Endothelial cell of umbilical vein (primary cell): ENCODE measurements around the gene MAP3K1. TPM values are rescaled to one million over a fixed set of nuclear protein-coding genes. Genes with fewer than 3 reads are reported as not detected.

Experiments
- BruUV-seq: library from RNA; stranded (reverse); fragments of 400-500 nt; replicated peaks from 2 replicates; lab custom pipeline; 2021; lab: Mats Ljungman, UMichigan
- CTCF ChIA-PET: fragments of 300-600, 350-600 bp; sonication (Branson Sonifier 250); formaldehyde crosslinking; loops from one replicate; lab custom pipeline; 2021; ENCODE audit warnings: antibody characterized with exemption, inconsistent platforms; lab: Charles Lee
- POLR2A ChIA-PET: fragments of 300-600, 350-600 bp; sonication (Branson Sonifier 250); formaldehyde crosslinking; loops from one replicate; lab custom pipeline; 2021; ENCODE audit warnings: antibody characterized with exemption, inconsistent platforms; lab: Charles Lee
- DNase-seq: peaks from one replicate; pipeline ENCODE4 v3.0.0-alpha.2; 2011; ENCODE audit warnings: low read depth, low spot score
- FAIRE-seq: peaks from 2 replicates; lab custom pipeline; 2011; peaks lifted over from hg19 to GRCh38; lab: Jason Lieb, UNC
- H2AFZ ChIP-seq: 2 replicates; pipeline ENCODE4 v1.6.0; 2012; ENCODE audit warnings: low read depth, low read length, control low read depth, inconsistent platforms
- H3K27ac ChIP-seq: 2 replicates; pipeline ENCODE4 v1.5.1; 2011; ENCODE audit warnings: low read depth, mild to moderate bottlenecking, control low read depth, low read length, moderate library complexity; ENCODE audit not compliant: insufficient read depth
- H3K27me3 ChIP-seq, 2 experiments: 2 replicates each; pipeline versions ENCODE4 v1.6.0 to v1.6.1; 2011; ENCODE audit warnings: low read length in 2 of 2, mixed read lengths in 1 of 2; ENCODE audit not compliant: control insufficient read depth in 2 of 2, insufficient read depth in 2 of 2
- H3K36me3 ChIP-seq, 2 experiments: 2 replicates in 1 of 2; 3 replicates in 1 of 2; pipeline ENCODE4 v1.5.1; 2011; ENCODE audit warnings: low read length in 2 of 2, mild to moderate bottlenecking in 1 of 2, moderate library complexity in 1 of 2; ENCODE audit not compliant: control insufficient read depth in 2 of 2, insufficient read depth in 2 of 2; ENCODE audit errors: extremely low read depth in 1 of 2
- H3K4me1 ChIP-seq: 3 replicates; pipeline ENCODE4 v1.5.1; 2011; ENCODE audit warnings: mild to moderate bottlenecking, low read length; ENCODE audit not compliant: control insufficient read depth, insufficient read depth; ENCODE audit errors: extremely low read depth
- H3K4me2 ChIP-seq: 2 replicates; pipeline ENCODE4 v1.6.1; 2011; ENCODE audit warnings: low read length, control low read depth, mixed read lengths; ENCODE audit not compliant: insufficient read depth
- H3K4me3 ChIP-seq, 3 experiments: fragments of 200-600 bp in 1 of 3; sonication (generic), shearing (Covaris generic) in 1 of 3; replicated peaks in 1 of 3; 2 replicates each; pipeline ENCODE4 v1.5.1; 2011 to 2016; ENCODE audit warnings: control low read depth in 3 of 3, low read length in 3 of 3, mild to moderate bottlenecking in 2 of 3, inconsistent platforms in 1 of 3, low read depth in 1 of 3, moderate library complexity in 1 of 3; ENCODE audit not compliant: insufficient read depth in 1 of 3
- H3K79me2 ChIP-seq: 2 replicates; pipeline ENCODE4 v1.6.0; 2012; ENCODE audit warnings: low read length, inconsistent platforms; ENCODE audit not compliant: control insufficient read depth, insufficient read depth
- H3K9ac ChIP-seq: replicated peaks from 2 replicates; pipeline ENCODE3; 2011; ENCODE audit warnings: low read length, control low read depth; ENCODE audit not compliant: insufficient read depth; ENCODE audit errors: extremely low read depth
- H3K9me1 ChIP-seq: replicated peaks from 3 replicates; pipeline ENCODE4 v1.6.0; 2011; ENCODE audit warnings: mild to moderate bottlenecking, low read length; ENCODE audit not compliant: control insufficient read depth, insufficient read depth; ENCODE audit errors: extremely low read depth
- H3K9me3 ChIP-seq: replicated peaks from 2 replicates; pipeline ENCODE4 v1.5.1; 2012; ENCODE audit warnings: low read length, inconsistent platforms; ENCODE audit not compliant: control insufficient read depth, insufficient read depth
- H4K20me1 ChIP-seq: replicated peaks from 2 replicates; pipeline ENCODE3; 2011; ENCODE audit warnings: mild to moderate bottlenecking, low read length; ENCODE audit not compliant: control insufficient read depth, insufficient read depth; ENCODE audit errors: extremely low read depth
- CTCF ChIP-seq, 2 donors: IDR thresholded peaks; 1 replicate in 1 of 2; 2 replicates in 1 of 2; pipeline ENCODE4 v1.5.1; 2011; ENCODE audit warnings: low read length in 2 of 2, mild to moderate bottlenecking in 2 of 2, moderate library complexity in 2 of 2, control low read depth in 1 of 2, inconsistent platforms in 1 of 2, low read depth in 1 of 2; ENCODE audit not compliant: insufficient read depth in 1 of 2; ENCODE audit errors: extremely low read depth in 1 of 2
- EZH2 ChIP-seq: IDR thresholded peaks from 2 replicates; pipeline ENCODE4 v1.6.1; 2012; ENCODE audit warnings: borderline replicate concordance, low read depth, mild to moderate bottlenecking, moderate library complexity, low read length, inconsistent platforms; ENCODE audit not compliant: severe bottlenecking
- FOS ChIP-seq: IDR thresholded peaks from 2 replicates; pipeline ENCODE4 v1.6.1; 2011; ENCODE audit warnings: mild to moderate bottlenecking, low read length, moderate library complexity, borderline replicate concordance; ENCODE audit not compliant: insufficient read depth
- GATA2 ChIP-seq: IDR thresholded peaks from 2 replicates; pipeline ENCODE4 v1.7.0; 2011; ENCODE audit warnings: low read depth, mild to moderate bottlenecking, moderate library complexity, mixed read lengths, low read length; ENCODE audit not compliant: insufficient read length, insufficient read depth
- JUN ChIP-seq: IDR thresholded peaks from 2 replicates; pipeline ENCODE4 v1.6.1; 2011; ENCODE audit warnings: borderline replicate concordance, low read depth; ENCODE audit not compliant: insufficient read length, insufficient read depth
- MAX ChIP-seq: IDR thresholded peaks from 2 replicates; pipeline ENCODE4 v1.6.1; 2011; ENCODE audit not compliant: insufficient read depth, insufficient read length
- MYC ChIP-seq: IDR thresholded peaks from one replicate; pipeline ENCODE4 v1.6.1; 2011; ENCODE audit warnings: mild to moderate bottlenecking, low read depth, low read length
- POLR2A ChIP-seq: IDR thresholded peaks from 2 replicates; pipeline ENCODE4 v1.6.1; 2012; ENCODE audit warnings: low read depth, mild to moderate bottlenecking, control low read depth, low read length
- POLR2AphosphoS5 ChIP-seq: IDR thresholded peaks from 2 replicates; pipeline ENCODE4 v1.6.1; 2012; ENCODE audit warnings: low read depth, mild to moderate bottlenecking, control low read depth, low read length, moderate library complexity; ENCODE audit not compliant: insufficient read depth
- dilution Hi-C: fragments of 300-500 bp; cut with MboI; formaldehyde crosslinking; loops from one replicate; pipeline ENCODE4 v1.15.0; 2019; ENCODE audit warnings: low sequenced_read_pairs; ENCODE audit not compliant: extremely low pct_ligation_motif_present
- intact Hi-C: fragments of 100-400 bp; cut with micrococcal nuclease; formaldehyde crosslinking; loops from one replicate; pipeline ENCODE4 v1.10.0; 2022
- polyA plus RNA-seq, 4 experiments: library from polyadenylated mRNA; depleted of rRNA in 3 of 4; stranded (reverse) in 3 of 4; unstranded in 1 of 4; fragments of >200 nt; gene quantifications; 2 replicates each; pipeline versions ENCODE4 v1.2.1 to v1.2.3, GENCODE V29; 2011 to 2012; ENCODE audit warnings: missing spikeins in 1 of 4
- total RNA-seq: library from RNA; stranded (reverse); gene quantifications from 2 replicates; pipeline ENCODE4 v1.2.3, GENCODE V29; 2021

MAP3K1 gene
- total and polyA plus RNA-seq, 2 donors (not counting 3 experiments of a cell fraction or from before 2014, with no cell fraction given) = 5.7 to 14.4 TPM

GRCh38 chr5:56893251-56893951, 78.1 kb downstream of the MAP3K1 start:
- Histone ChIP-seq H3K79me2 (no peaks in the 10 kb centered on the region), H3K9me1 (no peaks in the 10 kb centered on the region), H3K27ac (no peak overlapping the region), H3K4me3 (no peak overlapping the region), H3K9me3 (no peaks in the 10 kb centered on the region), H3K4me2 (no peak overlapping the region), H3K36me3 (peaks cover 7 to 8% of the 10 kb centered on the region in 2 experiments), H3K27me3 (no peaks in the 10 kb centered on the region), H3K9ac (no peak overlapping the region), H4K20me1 (no peaks in the 10 kb centered on the region), H2AFZ (no peak overlapping the region), H3K4me1 (no peaks in the 10 kb centered on the region)
- DNase-seq (no peak), FAIRE-seq (no peak)
- CTCF ChIA-PET = interaction anchor here (1.0 kb wide), 1 partner anchor 245 kb away, joined by 3 read pairs; no protein-coding TSS in a partner anchor
- dilution Hi-C loops (no loop called here), intact Hi-C loops (no loop called here)
- BruUV-seq = no TSS peak
- TF ChIP-seq POLR2A = no peak
- TF ChIP-seq FOS = no peak
- TF ChIP-seq MYC = no peak
- no peak for TF ChIP-seq CTCF (IDR thresholded peaks at IDR 0.05; ENCODE audit: extremely low read depth in 1 of 2, insufficient read depth in 1 of 2, low read depth in 1 of 2, low read length in 2 of 2)
- no peak for TF ChIP-seq GATA2
- POLR2A ChIA-PET = no interaction called here

GRCh38 chr5:56896763-56897162, 81.4 kb downstream of the MAP3K1 start:
- Histone ChIP-seq H3K79me2 (no peaks in the 10 kb centered on the region), H2AFZ (no peak overlapping the region), H3K9ac (no peak overlapping the region), H3K4me1 (peaks cover 5% of the 10 kb centered on the region), H3K36me3 (peaks cover 5 to 7% of the 10 kb centered on the region in 2 experiments), H3K9me1 (no peaks in the 10 kb centered on the region), H3K4me2 (no peak overlapping the region), H3K9me3 (no peaks in the 10 kb centered on the region), H4K20me1 (no peaks in the 10 kb centered on the region), H3K27me3 (no peaks in the 10 kb centered on the region), H3K4me3 (no peak overlapping the region), H3K27ac (no peak overlapping the region)
- DNase-seq (no peak), FAIRE-seq (no peak)
- ChIA-PET CTCF (interaction anchor here (0.9 to 1.3 kb wide), 5 partner anchors 9 to 626 kb away, joined by 3 to 6 read pairs (median 3); no protein-coding TSS in a partner anchor), POLR2A (no interaction called here)
- TF ChIP-seq POLR2A (no peak), POLR2AphosphoS5 (no peak), EZH2 (no peak), FOS (no peak), MYC (no peak), JUN (no peak), CTCF (IDR thresholded peaks at IDR 0.05; ENCODE audit: extremely low read depth in 1 of 2, insufficient read depth in 1 of 2, low read depth in 1 of 2, low read length in 2 of 2) (no peak), MAX (no peak), GATA2 (no peak)
- intact Hi-C loops = no loop called here
- dilution Hi-C loops = no loop called here
- BruUV-seq = no TSS peak
